GM19438 (cell line): ENCODE results near the gene IRF1.
"Not testable (repeated sequence)": the region's sequence is repeated elsewhere in the genome, so short reads cannot be mapped to it uniquely, and the experiment has no call there.

Experiments
- ATAC-seq: cut with Tn5 transposase; IDR thresholded peaks from one replicate; pipeline ENCODE4 v1.9.1; 2021; ENCODE audit warnings: low read depth; ENCODE audit not compliant: unreplicated experiment

IRF1 gene

GRCh38 chr5:132445930-132446329 lies 44.6 kb downstream of the IRF1 start:
- ATAC-seq, result no peak

GRCh38 chr5:132445640-132445923 lies 45.0 kb downstream of the IRF1 start:
- no peak for ATAC-seq

- no peak for ATAC-seq
Measured at GRCh38 chr5:132444841-132445639, 45.5 kb downstream of the IRF1 start.

- no peak for ATAC-seq
Measured at GRCh38 chr5:132444061-132444460, 46.5 kb downstream of the IRF1 start.

GRCh38 chr5:132439521-132440089 lies 51.0 kb downstream of the IRF1 start:
- no peak for ATAC-seq

GRCh38 chr5:132438917-132439316 lies 51.7 kb downstream of the IRF1 start:
- no peak for ATAC-seq

GRCh38 chr5:132438267-132438645 lies 52.3 kb downstream of the IRF1 start:
- ATAC-seq, result not testable (repeated sequence)

- peak; percentile 90 for ATAC-seq
Measured at GRCh38 chr5:132437604-132438266, 52.8 kb downstream of the IRF1 start.

- ATAC-seq, result no peak
Measured at GRCh38 chr5:132436936-132437335, 53.6 kb downstream of the IRF1 start.

GRCh38 chr5:132435886-132436285 lies 54.7 kb downstream of the IRF1 start:
- ATAC-seq, result no peak

GRCh38 chr5:132435447-132435846 lies 55.1 kb downstream of the IRF1 start:
- no peak for ATAC-seq

- no peak for ATAC-seq
Measured at GRCh38 chr5:132434416-132435286, 55.9 kb downstream of the IRF1 start.

GRCh38 chr5:132433141-132433540 lies 57.4 kb downstream of the IRF1 start:
- no peak for ATAC-seq

GRCh38 chr5:132431632-132432031 lies 58.9 kb downstream of the IRF1 start:
- ATAC-seq, result no peak
